Spleen (tissue), 11 donors: ENCODE data around the gene AMOTL2. TPM values are rescaled to one million over a fixed set of nuclear protein-coding genes. Genes with fewer than 3 reads are reported as not detected.
A peak's percentile ranks its signal among the peaks of the same experiment; 100 is the strongest.

Experiments used
- DNase-seq: peaks from one replicate; pipeline ENCODE4 v3.0.0-alpha.2; 2020
- H3K27ac ChIP-seq, 8 donors: fragments of 200-600 bp; sonication (generic) in 7 of 8; 1 replicate in 4 of 8; 2 replicates in 4 of 8; pipeline versions ENCODE4 v1.5.0 to v1.8.0; 2016 to 2021; ENCODE audit warnings: inconsistent platforms in 4 of 8, mild to moderate bottlenecking in 4 of 8, moderate library complexity in 1 of 8
- H3K27me3 ChIP-seq, 7 donors: fragments of 200-600 bp; sonication (generic) in 6 of 7; replicated peaks in 1 of 7; 1 replicate in 4 of 7; 2 replicates in 3 of 7; pipeline versions ENCODE4 v1.5.0 to v1.8.0; 2016 to 2021; ENCODE audit warnings: inconsistent platforms in 3 of 7, mild to moderate bottlenecking in 1 of 7
- H3K36me3 ChIP-seq, 6 donors: fragments of 200-600 bp; sonication (generic) in 5 of 6; 1 replicate in 4 of 6; 2 replicates in 2 of 6; pipeline versions ENCODE4 v1.5.0 to v1.8.0; 2016 to 2021; ENCODE audit warnings: inconsistent platforms in 2 of 6
- H3K4me1 ChIP-seq, 6 donors: fragments of 200-600 bp; sonication (generic) in 5 of 6; 1 replicate in 3 of 6; 2 replicates in 3 of 6; pipeline versions ENCODE4 v1.5.0 to v1.8.0; 2016 to 2021; ENCODE audit warnings: inconsistent platforms in 3 of 6
- H3K4me3 ChIP-seq, 8 donors: fragments of 200-600 bp; sonication (generic) in 7 of 8; 1 replicate in 4 of 8; 2 replicates in 4 of 8; pipeline versions ENCODE4 v1.5.0 to v1.8.0; 2016 to 2021; ENCODE audit warnings: inconsistent platforms in 4 of 8, mild to moderate bottlenecking in 4 of 8, moderate library complexity in 2 of 8
- H3K9me3 ChIP-seq, 8 donors: fragments of 200-600 bp; sonication (generic) in 7 of 8; 1 replicate in 4 of 8; 2 replicates in 4 of 8; pipeline versions ENCODE4 v1.5.0 to v1.8.0; 2016 to 2021; ENCODE audit warnings: inconsistent platforms in 4 of 8
- POLR2A ChIP-seq, 3 donors: fragments of 450-650 bp; IDR thresholded peaks; one replicate each; pipeline ENCODE4 v1.5.1; 2017; ENCODE audit warnings: antibody characterized with exemption in 3 of 3, mild to moderate bottlenecking in 1 of 3
- POLR2AphosphoS5 ChIP-seq, 3 donors: sonication (generic); formaldehyde crosslinking; IDR thresholded peaks; one replicate each; pipeline ENCODE4 v1.5.1; 2017; ENCODE audit warnings: antibody characterized with exemption in 3 of 3
- WGBS, 5 donors: extraction: QIAGEN DNeasy Blood & Tissue Kit in 3 of 5; methylation state at CpG; one replicate each; pipeline versions ENCODE4 v1.1.5 to v1.1.7; 2013 to 2018; 5-methylcytosine and 5-hydroxymethylcytosine counted together
- intact Hi-C: fragments of 100-400 bp; cut with DNase I; formaldehyde crosslinking; loops from one replicate; pipeline ENCODE4 v1.15.0; 2023; ENCODE audit warnings: low total_unique reads
- polyA plus RNA-seq, 3 donors: library from polyadenylated mRNA; stranded (reverse); fragments of 200-250 nt; gene quantifications; one replicate each; pipeline ENCODE4 v1.2.1, GENCODE V29; 2013
- total RNA-seq, 7 donors: library from RNA; depleted of rRNA in 3 of 7; stranded (reverse); fragments of >200 nt in 3 of 7; fragmentation: NEBNext Ultra II Directional in 4 of 7; extraction: Animal tissue kit (Norgen Biotek cat#: 25700) in 4 of 7; gene quantifications; one replicate each; pipeline versions ENCODE4 v1.1.0 to v1.2.1, GENCODE V29; 2016 to 2021
- TF ChIP-seq, protein P1 (sequence below), 11 experiments: fragments of 200-600 bp in 7 of 11; fragments of 450-650 bp in 4 of 11; sonication (generic) in 4 of 11; IDR thresholded peaks in 8 of 11; conservative IDR thresholded peaks in 3 of 11; 1 replicate in 7 of 11; 2 replicates in 4 of 11; pipeline versions ENCODE4 v1.4.0 to v1.8.0; 2016 to 2021; ENCODE audit warnings: antibody characterized with exemption in 11 of 11, inconsistent platforms in 4 of 11, mild to moderate bottlenecking in 1 of 11
- donor health status: healthy with polysubstance abuse.
- donor health status: DM: no; HTN: no; CAD: no; lungs with moderate emphysema.
- donor health status: DM: no; HTN: no; CAD: no.
- donor health status: Bipolar disorder and iron deficiency.
- donor health status: healthy.
- donor health status: DM: no; HTN: no; CAD: no.
- donor health status: DM: yes; HTN: yes; CAD: no.

Gene AMOTL2
- total and polyA plus RNA-seq, 10 donors = 3.8 to 83.4 (median 40.4) TPM

GRCh38 chr3:134353831-134354611 is 20.2 kb downstream of the AMOTL2 start:
- Histone ChIP-seq H3K4me3 (no peak overlapping the region), H3K27ac (peak overlapping the region in 4 of 8 donors; percentile 7 to 34 (median 23)), H3K9me3 (no peaks in the 10 kb centered on the region), H3K4me1 (peaks cover 3 to 39% (median 19%) of the 10 kb centered on the region in 6 donors), H3K27me3 (no peaks in the 10 kb centered on the region), H3K36me3 (peaks cover 0 to 51% (median 8%) of the 10 kb centered on the region in 6 donors)
- TF ChIP-seq POLR2A (IDR thresholded peaks at IDR 0.05) (no peak), POLR2AphosphoS5 (IDR thresholded peaks at IDR 0.05) (peak in 1 of 3 donors; percentile 70)
- TF ChIP-seq, protein P1, sequence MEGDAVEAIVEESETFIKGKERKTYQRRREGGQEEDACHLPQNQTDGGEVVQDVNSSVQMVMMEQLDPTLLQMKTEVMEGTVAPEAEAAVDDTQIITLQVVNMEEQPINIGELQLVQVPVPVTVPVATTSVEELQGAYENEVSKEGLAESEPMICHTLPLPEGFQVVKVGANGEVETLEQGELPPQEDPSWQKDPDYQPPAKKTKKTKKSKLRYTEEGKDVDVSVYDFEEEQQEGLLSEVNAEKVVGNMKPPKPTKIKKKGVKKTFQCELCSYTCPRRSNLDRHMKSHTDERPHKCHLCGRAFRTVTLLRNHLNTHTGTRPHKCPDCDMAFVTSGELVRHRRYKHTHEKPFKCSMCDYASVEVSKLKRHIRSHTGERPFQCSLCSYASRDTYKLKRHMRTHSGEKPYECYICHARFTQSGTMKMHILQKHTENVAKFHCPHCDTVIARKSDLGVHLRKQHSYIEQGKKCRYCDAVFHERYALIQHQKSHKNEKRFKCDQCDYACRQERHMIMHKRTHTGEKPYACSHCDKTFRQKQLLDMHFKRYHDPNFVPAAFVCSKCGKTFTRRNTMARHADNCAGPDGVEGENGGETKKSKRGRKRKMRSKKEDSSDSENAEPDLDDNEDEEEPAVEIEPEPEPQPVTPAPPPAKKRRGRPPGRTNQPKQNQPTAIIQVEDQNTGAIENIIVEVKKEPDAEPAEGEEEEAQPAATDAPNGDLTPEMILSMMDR (IDR thresholded peaks at IDR 0.05 in 8 of 11, conservative IDR thresholded peaks at IDR 0.05 in 3 of 11) = no peak
- peak; percentile 65 for DNase-seq
- 81 to 87% (median 86%) methylated on average over 6 to 7 of the region's 7 CpGs for WGBS, 5 donors
- intact Hi-C loops = no loop called here

GRCh38 chr3:134353171-134353825 is 20.9 kb downstream of the AMOTL2 start:
- Histone ChIP-seq H3K9me3 (no peaks in the 10 kb centered on the region), H3K4me1 (peaks cover 0 to 32% (median 12%) of the 10 kb centered on the region in 6 donors), H3K27ac (peak overlapping the region in 3 of 8 donors; percentile 20 to 34 (median 26)), H3K4me3 (no peak overlapping the region), H3K36me3 (peaks cover 0 to 44% (median 7%) of the 10 kb centered on the region in 6 donors), H3K27me3 (no peaks in the 10 kb centered on the region)
- peak; percentile 50 for DNase-seq
- TF ChIP-seq POLR2A (IDR thresholded peaks at IDR 0.05) = no peak
- TF ChIP-seq, protein P1 (IDR thresholded peaks at IDR 0.05 in 8 of 11, conservative IDR thresholded peaks at IDR 0.05 in 3 of 11) = no peak
- intact Hi-C loops = no loop called here
- WGBS, 5 donors = 80 to 89% (median 85%) methylated on average over 7 to 8 of the region's 8 CpGs

GRCh38 chr3:134352031-134352671 is 22.1 kb downstream of the AMOTL2 start:
- WGBS, 5 donors = 39 to 90% (median 64%) methylated on average over 2 to 4 of the region's 4 CpGs
- no peak for DNase-seq
- TF ChIP-seq POLR2AphosphoS5 (IDR thresholded peaks at IDR 0.05) = no peak
- no peak for TF ChIP-seq POLR2A (IDR thresholded peaks at IDR 0.05)
- TF ChIP-seq, protein P1 (IDR thresholded peaks at IDR 0.05 in 8 of 11, conservative IDR thresholded peaks at IDR 0.05 in 3 of 11) = no peak
- peaks cover 0 to 22% (median 6%) of the 10 kb centered on the region in 6 donors for H3K4me1 ChIP-seq
- no peak overlapping the region for H3K27ac ChIP-seq
- no peaks in the 10 kb centered on the region for H3K27me3 ChIP-seq
- no peak overlapping the region for H3K4me3 ChIP-seq
- H3K9me3 ChIP-seq = peaks cover 0 to 8% (median 4%) of the 10 kb centered on the region in 8 donors
- intact Hi-C loops = no loop called here
- peaks cover 0 to 32% (median 7%) of the 10 kb centered on the region in 6 donors for H3K36me3 ChIP-seq
